NCI-H146 (cell line): ENCODE measurements around the gene ZBTB44.
"Not testable (repeated sequence)": the region's sequence is repeated elsewhere in the genome, so short reads cannot be mapped to it uniquely, and the experiment has no call there.

Experiments used
- DNase-seq: peaks from one replicate; lab custom pipeline; 2025; lab: John Stamatoyannopoulos, UW

Gene ZBTB44, protein sequence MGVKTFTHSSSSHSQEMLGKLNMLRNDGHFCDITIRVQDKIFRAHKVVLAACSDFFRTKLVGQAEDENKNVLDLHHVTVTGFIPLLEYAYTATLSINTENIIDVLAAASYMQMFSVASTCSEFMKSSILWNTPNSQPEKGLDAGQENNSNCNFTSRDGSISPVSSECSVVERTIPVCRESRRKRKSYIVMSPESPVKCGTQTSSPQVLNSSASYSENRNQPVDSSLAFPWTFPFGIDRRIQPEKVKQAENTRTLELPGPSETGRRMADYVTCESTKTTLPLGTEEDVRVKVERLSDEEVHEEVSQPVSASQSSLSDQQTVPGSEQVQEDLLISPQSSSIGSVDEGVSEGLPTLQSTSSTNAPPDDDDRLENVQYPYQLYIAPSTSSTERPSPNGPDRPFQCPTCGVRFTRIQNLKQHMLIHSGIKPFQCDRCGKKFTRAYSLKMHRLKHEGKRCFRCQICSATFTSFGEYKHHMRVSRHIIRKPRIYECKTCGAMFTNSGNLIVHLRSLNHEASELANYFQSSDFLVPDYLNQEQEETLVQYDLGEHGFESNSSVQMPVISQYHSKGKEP

DNA sequence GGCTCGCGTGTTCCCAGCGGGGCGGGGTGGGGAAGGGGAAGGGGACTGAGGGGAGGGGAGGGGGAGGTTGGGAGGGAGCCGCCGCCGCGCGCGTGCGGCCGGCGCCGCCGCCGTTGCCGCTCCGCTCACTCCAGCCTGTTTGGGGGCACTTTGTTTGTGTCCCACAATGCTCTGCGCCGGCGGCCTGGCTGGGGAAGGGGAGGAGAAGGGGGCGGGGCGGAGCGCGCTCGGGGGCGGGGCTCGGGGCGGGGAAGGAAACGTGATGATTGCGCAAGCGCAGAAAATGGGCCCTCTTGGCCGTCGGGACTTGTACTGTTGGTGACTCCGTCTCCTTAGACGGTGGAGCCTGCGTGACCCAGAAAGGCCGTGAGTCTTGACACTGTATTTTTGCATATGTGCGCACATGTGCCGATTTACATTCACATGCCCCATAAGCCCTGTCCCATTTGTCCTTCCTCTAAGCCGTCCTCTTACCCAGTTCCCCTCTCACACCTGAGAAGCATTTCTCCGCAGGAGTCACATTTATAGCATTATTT, at the start of gene ZBTB44:
ZBTB44 (minus strand) TSS at position 168 of the 536 bp plus-strand sequence. CDS start 53,044 bp downstream, outside the sequence.
- peak; percentile 91 for DNase-seq

DNA sequence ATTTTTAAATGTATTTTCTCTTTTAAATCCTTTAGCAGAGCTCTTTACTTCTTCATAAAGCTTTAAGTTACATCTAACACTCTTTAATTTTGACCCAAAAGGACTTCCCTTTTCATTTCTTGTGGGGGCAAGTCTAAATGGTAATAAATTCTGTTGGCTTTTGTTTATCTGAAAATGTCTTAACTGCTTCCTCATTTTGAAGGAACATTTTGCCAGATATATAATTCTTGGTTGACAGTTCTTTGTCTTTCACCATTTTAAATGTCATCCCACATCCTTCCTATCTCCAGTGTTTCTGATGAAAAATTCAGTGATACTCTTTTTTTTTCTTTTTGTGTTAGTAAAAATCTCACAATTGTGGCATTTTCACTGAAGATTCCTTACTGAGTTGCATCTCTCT, 44.7 kb upstream of the ZBTB44 start:
- no peak for DNase-seq

DNA sequence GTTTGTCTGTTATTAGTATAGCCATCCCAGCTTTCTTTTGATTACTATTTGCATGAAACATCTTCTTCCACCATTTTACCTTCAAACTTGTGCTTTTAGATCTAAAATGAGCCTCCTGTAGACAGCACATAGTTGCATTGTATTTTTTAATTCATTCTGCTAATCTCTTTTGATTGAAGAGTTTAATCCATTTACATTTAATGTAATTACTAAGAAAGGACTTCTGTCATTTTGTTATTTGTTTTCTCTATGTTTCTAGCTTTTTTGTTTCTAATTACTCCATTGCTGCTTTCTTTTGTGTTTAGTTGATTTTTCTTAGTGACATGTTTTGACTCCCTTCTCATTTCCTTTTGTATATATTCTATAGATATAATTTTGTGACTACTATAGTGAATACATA, 43.7 kb upstream of the ZBTB44 start:
- no peak for DNase-seq

DNA sequence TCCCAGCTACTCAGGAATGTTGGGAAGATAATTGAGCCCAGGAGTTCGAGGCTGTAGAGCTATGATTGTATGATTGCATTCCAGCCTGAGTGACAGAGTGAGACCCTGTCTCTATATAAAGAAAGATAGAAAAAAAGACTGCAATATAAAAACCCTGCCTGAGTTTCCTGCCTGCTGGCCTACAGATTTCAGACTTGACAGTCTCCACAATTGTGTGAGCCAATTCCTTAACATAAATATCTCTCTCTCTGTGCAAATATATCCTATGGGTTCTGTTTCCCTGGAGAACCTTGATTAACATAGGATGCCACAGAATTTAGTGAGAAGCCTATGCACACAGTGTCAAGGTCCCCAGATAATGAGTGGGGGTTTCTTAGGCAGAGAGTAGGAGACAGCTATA, 32.5 kb upstream of the ZBTB44 start:
- DNase-seq, result no peak

DNA sequence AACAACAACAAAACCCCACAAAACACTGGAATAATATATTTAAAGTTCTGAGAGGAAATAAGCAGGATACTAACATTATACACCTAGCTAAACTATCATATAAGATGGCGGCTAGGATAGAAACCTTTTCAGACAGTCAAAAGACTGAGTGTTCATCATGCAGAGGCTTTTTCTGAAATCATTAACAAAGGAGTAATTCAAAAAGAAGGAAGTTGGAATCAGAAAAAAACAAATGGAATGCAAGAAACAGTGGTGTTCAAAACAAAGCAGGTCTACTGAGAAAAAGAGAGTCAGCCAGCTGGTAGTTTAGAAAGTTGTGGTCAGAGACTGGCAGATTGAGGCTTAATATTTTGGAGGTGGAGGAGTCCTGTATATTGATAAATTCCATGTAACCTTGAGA, 30.1 kb upstream of the ZBTB44 start:
- DNase-seq, result no peak

DNA sequence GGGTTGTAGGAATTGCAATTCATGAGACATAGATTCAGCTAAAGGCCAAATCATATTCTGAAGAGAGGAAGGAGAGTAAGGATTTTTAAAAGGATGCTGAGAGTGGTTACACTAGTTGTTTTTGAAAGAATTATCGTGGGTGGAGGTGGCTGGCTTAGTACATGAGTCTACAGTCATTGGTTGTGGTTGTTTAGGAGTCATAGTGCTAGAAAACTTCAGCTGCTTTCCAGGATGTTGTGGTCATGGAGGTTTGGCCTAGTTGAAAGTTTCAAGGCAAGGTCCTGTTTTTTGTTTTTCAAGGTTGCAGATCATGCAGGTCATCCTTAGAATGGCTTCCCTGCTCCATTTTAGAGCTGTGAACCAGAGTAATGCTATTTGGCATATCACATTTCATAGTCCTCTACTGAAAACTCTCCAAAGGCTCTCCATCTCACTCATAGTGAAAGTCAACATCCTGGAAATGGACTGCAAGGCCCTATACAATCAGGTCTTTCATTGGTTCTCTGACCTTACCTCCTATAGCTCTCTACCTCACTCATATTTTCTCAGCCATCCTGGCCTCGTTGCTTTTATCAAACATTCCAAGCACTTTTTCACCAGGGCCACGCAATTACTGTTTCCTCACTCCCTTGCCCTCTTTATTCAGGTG, 26.1 kb upstream of the ZBTB44 start:
- DNase-seq, result no peak

DNA sequence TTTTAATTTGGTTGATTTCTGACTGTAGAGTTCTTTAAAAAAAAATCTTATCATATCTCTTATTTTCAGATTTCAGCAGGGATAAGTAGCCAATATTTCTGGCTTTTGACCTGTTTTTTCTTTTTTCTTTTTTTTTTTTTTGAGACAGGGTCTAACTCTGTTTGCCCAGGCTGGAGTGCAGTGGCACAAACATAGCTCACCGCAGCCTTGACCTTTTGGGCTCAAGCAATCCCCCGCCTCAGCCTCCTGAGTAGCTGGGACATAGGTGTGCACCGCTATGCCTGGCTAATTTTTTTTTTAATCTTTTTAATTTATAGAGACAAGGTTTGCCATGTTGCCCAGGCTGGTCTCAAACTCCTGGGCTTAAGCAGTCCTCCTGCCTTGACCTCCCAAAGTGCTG, 23.9 kb upstream of the ZBTB44 start:
- no peak for DNase-seq

DNA sequence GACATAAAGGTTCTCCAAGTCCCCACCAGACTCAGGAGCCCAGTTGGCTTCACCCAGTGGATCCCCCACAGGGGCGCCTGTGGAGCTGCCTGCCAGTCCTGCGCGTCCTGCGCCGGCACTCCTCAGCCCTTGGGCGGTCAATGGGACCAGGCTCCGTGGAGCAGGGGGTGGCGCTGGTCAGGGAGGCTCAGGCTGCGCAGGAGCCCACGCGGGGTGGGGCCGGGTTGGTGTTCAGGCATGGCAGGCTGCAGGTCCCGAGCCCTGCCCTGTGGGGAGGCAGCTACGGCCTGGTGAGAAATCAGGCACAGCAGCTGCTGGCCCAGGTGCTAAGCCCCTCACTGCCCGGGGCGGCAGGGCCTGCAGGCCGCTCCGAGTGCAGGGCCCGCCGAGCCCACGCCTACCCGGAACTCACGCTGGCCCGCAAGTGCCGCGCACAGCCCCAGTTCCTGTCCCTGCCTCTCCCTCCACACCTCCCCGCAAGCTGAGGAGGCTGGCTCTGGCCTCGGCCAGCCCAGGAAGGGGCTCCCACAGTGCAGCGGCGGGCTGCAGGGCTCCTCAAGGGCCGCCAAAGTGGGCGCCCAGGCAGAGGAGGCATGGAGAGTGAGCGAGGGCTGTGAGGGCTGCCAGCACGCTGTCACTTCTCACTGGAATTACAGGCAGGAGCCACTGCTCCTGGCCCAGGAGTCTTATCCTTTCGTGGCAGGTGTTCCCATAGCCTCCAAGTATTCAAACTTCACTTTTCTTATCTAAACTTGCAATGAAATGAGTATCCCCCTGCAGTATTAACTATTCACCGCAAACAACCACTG, 22.8 kb upstream of the ZBTB44 start:
- peak; percentile 44 for DNase-seq

DNA sequence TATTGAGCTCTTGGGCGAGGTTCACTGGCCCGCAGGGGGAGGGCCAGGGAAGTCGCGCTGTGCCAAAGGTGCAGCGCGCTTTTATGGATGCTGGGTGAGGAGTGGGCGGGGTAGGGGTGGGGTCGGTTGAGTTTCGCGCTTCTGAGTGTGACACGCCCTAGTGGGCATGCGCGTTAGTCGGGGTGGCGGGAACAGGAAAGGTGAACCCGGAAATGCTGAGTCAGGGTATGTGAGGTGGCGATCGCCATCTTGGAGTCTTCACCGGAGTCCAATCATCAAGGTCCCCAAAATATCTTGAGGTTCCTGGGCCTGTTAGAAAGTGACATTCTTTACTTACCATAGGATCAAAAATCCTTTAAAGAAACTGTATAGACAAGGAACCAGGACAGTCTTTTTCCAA, 16.7 kb upstream of the ZBTB44 start:
- not testable (repeated sequence) for DNase-seq

DNA sequence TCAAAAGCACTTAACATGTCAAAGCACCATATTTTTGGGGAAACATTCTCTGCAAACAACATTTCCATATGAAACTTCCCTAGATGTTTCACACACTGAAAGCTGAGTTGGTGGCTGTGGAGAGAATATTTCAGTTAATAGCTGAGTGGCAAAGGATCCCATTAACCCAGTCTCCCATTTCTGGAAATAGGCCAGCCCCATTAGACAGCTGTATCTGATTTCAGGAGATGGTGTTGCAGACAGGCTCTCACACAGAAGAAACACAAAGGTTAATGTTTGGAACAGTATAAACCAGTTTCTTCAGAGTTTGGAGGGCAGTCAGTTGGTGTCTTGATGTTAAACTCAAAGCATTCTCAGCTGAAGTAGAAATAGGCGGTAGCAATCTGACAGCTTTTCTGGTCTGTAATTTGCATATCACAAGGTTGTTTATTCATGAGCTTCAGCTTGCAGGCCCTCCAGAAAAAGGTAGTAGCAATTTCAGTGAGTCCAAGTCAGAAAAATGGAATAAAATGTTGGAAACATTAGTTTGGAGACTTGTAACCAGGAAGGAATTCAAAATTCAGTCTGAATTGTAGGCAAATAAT, 15.5 kb upstream of the ZBTB44 start:
- no peak for DNase-seq

DNA sequence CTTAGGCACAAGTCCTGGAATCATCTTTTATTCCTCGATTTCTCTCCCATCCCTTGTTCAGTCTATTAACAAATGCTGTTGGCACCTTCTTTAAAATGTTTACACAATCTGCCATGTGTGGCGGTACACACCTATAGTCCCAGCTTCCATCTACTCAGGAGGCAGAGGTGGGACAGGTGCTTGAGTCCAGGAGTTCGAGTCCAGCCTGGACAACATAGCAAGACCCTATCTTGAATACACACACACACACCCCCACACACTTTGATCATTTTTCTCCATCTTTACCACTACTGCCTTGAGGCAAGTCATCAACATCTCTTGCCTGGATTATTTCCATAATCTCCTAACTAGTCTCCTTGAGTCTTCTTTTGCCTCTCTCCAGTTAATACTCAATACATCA, 13.7 kb upstream of the ZBTB44 start:
- DNase-seq, result no peak

DNA sequence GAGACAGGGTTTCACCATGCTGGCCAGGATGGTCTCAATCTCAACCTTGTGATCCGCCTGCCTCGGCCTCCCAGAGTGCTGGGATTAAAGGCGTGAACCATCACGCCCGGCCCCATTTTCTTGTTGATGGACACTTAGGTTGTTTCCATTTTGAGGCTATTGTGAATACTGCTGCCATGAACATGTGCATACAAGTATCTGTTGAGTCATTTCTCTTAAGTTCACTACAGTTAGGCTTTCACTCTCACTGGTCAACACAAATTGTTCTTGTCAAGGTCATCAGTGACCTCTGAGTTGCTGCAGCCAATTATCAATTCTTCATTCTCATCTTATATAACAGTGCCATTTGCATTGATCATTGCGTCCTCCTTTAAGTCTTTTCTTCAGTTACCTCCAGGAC, 13.0 kb upstream of the ZBTB44 start:
- DNase-seq, result no peak

DNA sequence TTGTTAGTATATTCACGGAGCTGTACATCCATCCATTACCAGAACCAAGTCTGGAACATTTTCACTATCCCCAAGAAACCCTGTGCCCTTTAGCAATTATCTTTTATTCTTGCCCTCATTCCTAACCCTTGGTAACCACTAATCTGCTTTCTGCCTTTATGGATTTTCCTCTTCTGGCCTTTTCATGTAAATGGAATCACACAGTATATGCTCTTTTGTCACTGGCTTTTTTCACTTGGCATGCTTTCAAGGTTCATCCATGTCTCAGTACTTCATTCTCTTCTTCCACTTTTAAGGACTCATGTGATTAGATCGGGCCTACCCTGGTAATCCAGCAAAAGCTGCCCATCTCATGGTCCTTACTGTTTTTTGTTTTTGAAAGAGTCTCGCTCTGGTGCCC, 11.0 kb upstream of the ZBTB44 start:
- DNase-seq, result no peak

DNA sequence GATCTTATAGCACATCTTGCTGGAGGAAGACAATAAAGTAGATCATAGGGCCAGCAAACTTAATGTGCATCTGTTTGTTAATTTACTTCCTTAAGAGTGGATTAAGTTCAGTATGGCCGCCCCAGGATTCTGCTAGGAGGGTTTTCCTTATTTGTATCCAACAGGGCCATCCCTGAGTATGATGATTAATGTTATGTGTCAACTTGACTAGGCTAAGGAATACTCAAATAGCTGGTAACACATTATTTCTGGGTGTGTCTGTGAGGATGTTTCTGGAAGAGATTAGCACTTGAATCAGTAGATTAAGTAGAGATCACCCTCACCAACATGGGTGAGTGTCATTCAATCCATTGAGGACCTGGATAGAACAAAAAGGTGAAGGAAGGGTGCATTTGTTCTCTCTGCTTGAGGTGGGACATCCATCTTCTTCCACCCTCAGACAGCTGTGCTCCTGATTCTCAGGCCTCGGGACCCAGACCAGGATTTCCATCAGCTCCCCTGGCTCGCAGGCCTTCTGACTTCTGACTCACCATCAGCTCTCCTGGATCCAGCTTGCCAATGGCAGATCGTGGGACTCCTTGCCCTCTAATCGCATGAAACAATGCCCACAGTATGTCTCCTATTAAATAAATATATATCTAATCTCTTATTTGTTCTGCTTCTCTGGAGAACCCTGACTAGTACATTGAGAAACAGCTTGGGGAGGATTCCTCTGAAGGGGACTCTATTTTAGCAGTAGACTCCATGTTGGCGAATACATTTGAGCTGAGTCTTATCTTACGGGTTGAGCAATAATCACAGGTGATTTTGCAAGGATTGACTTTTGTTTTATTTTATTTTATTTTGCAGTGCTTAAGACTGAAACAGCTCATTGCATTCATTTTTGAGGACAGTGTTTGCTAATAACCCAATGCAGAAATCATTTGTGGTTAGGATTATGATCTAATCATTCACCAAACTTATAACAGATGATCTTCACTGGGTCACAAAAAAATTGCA, 9.0 kb upstream of the ZBTB44 start:
- no peak for DNase-seq

DNA sequence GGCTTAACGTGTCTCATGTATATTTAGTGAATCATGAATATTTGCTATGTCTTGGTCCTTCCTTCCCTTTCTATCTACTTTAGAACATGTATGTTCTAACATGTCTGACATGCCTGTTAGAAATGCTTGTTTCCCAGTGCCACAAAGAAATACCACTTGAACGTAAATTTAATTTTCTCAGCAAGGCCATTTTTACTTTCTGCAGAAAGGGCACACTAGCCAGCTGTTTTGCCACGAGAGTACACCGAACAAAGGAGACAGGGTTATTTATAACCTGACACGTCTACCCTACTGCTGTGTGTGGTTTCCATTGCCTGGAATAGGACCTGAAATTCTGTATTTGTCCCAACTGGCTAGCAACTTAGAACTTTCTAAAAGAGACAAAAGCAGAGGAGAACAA, 7.4 kb upstream of the ZBTB44 start:
- DNase-seq, result no peak

DNA sequence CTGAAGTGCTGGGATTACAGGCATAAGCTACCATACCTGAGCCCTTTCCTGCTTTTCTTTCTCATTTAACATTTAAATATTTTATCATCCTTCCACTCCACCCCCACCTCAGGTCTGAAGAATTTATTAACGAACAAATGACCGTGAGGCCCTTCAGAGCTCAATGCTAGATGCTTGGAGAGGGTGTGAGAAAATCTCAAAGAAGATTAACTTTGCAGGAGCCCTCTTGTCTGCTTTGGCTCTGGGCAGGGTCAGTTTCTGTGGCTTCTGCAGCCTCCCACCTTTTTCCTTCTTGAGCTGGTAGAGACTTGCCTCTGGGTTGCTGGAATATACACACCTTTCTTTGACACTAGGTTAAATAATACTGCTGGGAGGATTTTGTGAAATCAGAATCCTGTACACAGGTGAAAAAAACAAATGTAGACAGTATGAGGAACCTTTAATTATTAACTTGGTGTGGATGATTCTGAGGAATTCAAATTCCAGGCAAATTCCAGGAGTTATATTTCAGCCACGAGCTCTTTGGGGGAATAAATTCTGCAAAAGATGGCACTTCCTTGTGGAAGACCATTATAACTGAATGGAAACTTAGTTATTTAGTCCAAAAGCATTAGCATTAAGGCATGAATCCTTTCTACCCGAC, 3.4 kb upstream of the ZBTB44 start:
- DNase-seq, result no peak

DNA sequence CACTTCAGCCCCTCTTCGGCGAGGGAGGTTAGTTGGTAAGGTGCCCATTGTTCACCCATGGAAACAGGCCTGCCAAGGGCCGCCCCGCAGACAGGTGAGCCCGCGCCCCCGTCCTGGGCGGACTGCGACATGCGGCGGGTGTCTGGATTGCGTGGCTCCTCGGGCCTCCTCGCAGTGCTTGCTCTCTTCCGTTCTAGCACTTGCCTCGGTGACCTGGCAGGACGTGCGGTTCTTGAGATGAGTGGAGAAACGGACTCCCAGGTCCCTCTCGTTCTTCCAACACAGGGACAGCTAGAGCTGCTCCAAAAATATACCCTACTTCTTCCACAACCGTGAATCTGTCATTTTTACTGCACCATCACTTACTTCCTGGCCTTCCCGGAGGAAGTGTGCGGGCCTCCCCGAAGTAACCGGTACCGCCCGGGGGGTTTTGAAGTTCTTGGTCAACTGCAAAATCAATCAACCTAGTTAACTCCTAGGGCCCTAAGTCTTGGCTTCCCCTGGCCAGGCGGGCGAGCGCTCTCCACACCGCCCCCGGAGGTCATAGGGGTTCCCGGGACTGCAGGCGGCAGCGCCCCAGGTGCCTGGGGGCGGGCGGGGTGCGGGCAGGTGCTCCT, 745 bp upstream of the ZBTB44 start:
- DNase-seq, result peak; percentile 58

DNA sequence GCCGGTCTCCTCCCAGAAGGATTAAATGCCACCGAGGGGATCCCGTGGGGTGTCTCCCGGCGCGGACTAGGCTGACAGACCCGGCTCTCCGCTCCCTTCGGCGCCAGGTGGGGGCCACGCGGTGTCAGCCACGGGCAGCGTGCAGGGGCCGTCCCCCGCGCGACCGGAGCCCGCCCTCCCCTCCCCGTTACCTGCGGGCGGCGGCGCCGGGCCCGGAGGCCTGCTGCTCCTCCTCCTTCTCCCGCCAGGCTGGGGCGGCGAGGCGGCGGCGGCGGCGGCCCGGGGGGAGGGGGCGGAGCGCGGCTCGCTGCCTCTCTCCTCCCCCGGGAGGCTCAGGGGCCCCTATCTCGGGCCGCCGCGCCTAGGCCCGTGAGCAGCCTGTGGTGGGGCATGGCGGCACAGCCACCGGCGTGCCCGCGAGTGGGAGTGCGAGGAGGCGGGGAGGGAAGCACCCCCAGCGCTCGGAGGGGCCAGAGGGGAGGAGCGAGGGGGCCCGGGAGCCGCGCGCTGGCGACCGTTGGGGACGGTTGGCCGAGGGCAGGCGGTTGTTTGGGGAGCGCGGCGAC, 450 bp downstream of the ZBTB44 start:
- DNase-seq, result peak; percentile 77
